Measurements from ENCODE around the gene ZBTB20.

DNA sequence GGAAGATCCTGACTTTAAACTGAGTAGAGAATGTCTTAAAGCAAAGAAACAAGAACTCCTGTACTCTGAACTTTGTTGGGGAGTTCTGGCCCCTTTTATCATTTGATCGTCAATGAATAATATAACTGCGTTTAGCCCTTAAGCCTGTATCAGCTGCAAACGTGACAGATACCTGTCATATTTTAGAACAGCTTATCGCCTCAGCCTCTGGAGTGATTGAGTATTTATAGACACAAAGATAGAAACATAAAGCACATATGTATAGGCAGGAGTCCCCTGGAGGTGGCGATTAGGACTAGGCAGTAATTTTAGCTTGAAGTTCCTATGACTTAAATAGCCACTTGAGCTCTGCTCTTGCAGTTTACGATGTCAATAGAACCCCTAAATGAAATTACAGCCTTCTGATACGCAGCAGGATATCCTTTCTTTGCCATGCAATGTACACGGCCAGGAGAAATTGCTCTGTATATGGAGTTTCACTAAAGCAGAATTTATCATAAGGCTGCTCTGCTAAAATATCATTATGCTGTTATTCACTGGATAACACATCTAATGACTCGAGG, 531.5 kb downstream of the ZBTB20 start:
- TF ChIP-seq POLR2A (IDR thresholded peaks at IDR 0.05): no peak
- TF ChIP-seq, protein P1, sequence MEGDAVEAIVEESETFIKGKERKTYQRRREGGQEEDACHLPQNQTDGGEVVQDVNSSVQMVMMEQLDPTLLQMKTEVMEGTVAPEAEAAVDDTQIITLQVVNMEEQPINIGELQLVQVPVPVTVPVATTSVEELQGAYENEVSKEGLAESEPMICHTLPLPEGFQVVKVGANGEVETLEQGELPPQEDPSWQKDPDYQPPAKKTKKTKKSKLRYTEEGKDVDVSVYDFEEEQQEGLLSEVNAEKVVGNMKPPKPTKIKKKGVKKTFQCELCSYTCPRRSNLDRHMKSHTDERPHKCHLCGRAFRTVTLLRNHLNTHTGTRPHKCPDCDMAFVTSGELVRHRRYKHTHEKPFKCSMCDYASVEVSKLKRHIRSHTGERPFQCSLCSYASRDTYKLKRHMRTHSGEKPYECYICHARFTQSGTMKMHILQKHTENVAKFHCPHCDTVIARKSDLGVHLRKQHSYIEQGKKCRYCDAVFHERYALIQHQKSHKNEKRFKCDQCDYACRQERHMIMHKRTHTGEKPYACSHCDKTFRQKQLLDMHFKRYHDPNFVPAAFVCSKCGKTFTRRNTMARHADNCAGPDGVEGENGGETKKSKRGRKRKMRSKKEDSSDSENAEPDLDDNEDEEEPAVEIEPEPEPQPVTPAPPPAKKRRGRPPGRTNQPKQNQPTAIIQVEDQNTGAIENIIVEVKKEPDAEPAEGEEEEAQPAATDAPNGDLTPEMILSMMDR (IDR thresholded peaks at IDR 0.05): no peak

Data from right lobe of liver (tissue), 4 donors.